ENCODE measurements around the gene HRC.

GRCh38 chr19:49110567-49110966 lies 44.6 kb downstream of the HRC start:
- no peak for TF ChIP-seq POLR2A (IDR thresholded peaks at IDR 0.05; ENCODE audit: low read depth)
- TF ChIP-seq POLR2AphosphoS5 (IDR thresholded peaks at IDR 0.05): no peak
- TF ChIP-seq CTCF (IDR thresholded peaks at IDR 0.05): no peak
